ENCODE results near the gene SLC41A1.

The SLC41A1 gene

GRCh38 chr1:205750138-205751035 is 62.6 kb downstream of the SLC41A1 start, which contains the start of gene NUCKS1:
TSS of gene NUCKS1 (minus strand) at chr1:205750182. CDS start at chr1:205749973, 209 bp downstream.
- DNase-seq: peak; percentile 100

- DNase-seq: peak; percentile 96 to 97
These were observed 63.5 kb downstream of the SLC41A1 start for GRCh38 chr1:205749234-205750137.

- DNase-seq: no peak
These were observed 64.4 kb downstream of the SLC41A1 start for GRCh38 chr1:205748403-205749233.

GRCh38 chr1:205746757-205747412 is 66.1 kb downstream of the SLC41A1 start:
- no peak for DNase-seq

- no peak for DNase-seq
These were observed 68.6 kb downstream of the SLC41A1 start for GRCh38 chr1:205744403-205744802.

GRCh38 chr1:205743977-205744376 is 69.0 kb downstream of the SLC41A1 start:
- DNase-seq: no peak

- DNase-seq: no peak
These were observed 71.3 kb downstream of the SLC41A1 start for GRCh38 chr1:205741681-205742080.

GRCh38 chr1:205739348-205740160 is 73.4 kb downstream of the SLC41A1 start:
- DNase-seq: no peak
